ENCODE results near the gene CACNG6. TPM values are rescaled to one million over a fixed set of nuclear protein-coding genes. Genes with fewer than 3 reads are reported as not detected.
"Not testable (repeated sequence)": the region's sequence is repeated elsewhere in the genome, so short reads cannot be mapped to it uniquely, and the experiment has no call there.

CACNG6 gene
- total RNA-seq, 6 donors from 2014 or later: 1.5 to 11.5 (median 5.6) TPM; not detected in 2

DNA sequence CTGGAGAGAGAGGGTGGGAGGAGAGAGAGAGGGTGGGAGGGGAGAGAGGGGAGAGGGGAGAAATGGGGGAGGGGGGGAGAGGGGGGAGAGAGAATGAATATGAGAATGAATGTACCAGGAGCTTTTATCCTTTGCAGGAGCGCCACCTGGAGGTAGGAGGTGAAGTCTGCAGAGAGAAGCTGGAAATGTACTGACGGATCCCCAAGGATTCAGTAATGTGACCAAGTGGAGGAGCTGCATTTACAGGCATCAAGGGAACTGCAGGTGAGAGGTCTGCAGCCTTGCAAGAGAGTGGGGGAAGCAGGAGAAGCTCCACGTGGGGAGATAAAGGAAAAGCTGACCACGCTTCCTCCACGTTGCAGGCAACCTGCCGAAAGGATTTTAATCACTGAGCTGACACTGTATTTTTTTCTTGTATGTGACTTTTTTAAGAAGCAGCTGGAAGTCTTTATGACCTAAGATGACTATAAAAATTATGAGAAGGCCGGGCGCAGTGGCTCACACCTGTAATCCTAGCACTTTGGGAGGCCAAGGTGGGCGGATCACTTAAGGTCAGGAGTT is 38.6 kb downstream of the CACNG6 start:
- no peak for TF ChIP-seq POLR2AphosphoS5 (IDR thresholded peaks at IDR 0.05)
- TF ChIP-seq, protein P1, sequence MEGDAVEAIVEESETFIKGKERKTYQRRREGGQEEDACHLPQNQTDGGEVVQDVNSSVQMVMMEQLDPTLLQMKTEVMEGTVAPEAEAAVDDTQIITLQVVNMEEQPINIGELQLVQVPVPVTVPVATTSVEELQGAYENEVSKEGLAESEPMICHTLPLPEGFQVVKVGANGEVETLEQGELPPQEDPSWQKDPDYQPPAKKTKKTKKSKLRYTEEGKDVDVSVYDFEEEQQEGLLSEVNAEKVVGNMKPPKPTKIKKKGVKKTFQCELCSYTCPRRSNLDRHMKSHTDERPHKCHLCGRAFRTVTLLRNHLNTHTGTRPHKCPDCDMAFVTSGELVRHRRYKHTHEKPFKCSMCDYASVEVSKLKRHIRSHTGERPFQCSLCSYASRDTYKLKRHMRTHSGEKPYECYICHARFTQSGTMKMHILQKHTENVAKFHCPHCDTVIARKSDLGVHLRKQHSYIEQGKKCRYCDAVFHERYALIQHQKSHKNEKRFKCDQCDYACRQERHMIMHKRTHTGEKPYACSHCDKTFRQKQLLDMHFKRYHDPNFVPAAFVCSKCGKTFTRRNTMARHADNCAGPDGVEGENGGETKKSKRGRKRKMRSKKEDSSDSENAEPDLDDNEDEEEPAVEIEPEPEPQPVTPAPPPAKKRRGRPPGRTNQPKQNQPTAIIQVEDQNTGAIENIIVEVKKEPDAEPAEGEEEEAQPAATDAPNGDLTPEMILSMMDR (IDR thresholded peaks at IDR 0.05): peak; percentile 31 to 70 (median 42)
- ATAC-seq (ENCODE audit: low FRiP score in 2 of 2) (peak in 1 of 2 donors; percentile 77), DNase-seq (peak in 1 of 2 donors; percentile 58)
- no peaks in the 10 kb centered on the region for H3K4me1 ChIP-seq
- no peaks in the 10 kb centered on the region for H3K27me3 ChIP-seq
- H3K27ac ChIP-seq: no peak overlapping the region
- H3K36me3 ChIP-seq: no peaks in the 10 kb centered on the region
- 37 to 40% methylated on average over 9 of the region's 9 CpGs for WGBS, 2 donors
- no peaks in the 10 kb centered on the region for H3K9me3 ChIP-seq
- no peak overlapping the region for H3K4me3 ChIP-seq

DNA sequence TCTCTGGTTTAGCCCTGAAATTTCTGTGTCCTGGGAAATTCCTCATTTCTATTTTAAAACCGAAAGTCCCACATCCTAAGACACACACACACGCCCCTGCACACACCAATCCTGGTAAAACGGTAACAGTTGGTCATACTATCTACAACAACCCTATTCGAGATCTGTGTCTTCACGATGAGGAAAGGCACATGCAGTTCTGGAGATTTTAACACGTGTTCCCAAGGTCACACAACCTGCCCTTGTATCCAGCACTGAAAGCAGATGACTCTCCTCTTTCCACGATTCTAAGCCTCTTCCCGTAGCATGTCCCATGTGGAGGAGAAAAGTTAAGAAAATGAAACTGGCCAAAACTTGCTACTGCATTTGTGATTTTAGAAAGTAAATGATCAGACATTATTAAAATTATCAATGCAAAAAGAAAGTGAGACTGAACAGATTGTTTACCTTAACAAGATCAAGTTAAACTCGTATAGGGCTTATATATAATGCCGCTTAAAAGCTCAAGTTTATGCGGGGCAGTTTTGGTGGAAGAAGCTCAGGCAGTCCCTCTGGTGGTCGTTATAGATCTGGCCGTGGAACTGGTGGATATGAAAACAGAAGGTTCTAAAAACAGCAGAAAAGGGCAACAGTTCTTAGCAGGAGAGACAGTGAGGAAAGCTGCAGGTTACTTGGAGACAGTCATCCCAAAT is 39.6 kb downstream of the CACNG6 start:
- ATAC-seq (ENCODE audit: low FRiP score in 2 of 2): no peak
- Histone ChIP-seq H3K27me3 (no peaks in the 10 kb centered on the region), H3K27ac (no peak overlapping the region), H3K36me3 (no peaks in the 10 kb centered on the region), H3K9me3 (no peaks in the 10 kb centered on the region), H3K4me3 (no peak overlapping the region), H3K4me1 (no peaks in the 10 kb centered on the region)
- WGBS, 2 donors: 42 to 45% methylated on average over 13 of the region's 13 CpGs
- no peak for TF ChIP-seq EP300 (IDR thresholded peaks at IDR 0.05)
- TF ChIP-seq POLR2A (IDR thresholded peaks at IDR 0.05): no peak
- TF ChIP-seq, protein P1 (IDR thresholded peaks at IDR 0.05): no peak
- no peak for TF ChIP-seq POLR2AphosphoS5 (IDR thresholded peaks at IDR 0.05)
- no peak for DNase-seq

DNA sequence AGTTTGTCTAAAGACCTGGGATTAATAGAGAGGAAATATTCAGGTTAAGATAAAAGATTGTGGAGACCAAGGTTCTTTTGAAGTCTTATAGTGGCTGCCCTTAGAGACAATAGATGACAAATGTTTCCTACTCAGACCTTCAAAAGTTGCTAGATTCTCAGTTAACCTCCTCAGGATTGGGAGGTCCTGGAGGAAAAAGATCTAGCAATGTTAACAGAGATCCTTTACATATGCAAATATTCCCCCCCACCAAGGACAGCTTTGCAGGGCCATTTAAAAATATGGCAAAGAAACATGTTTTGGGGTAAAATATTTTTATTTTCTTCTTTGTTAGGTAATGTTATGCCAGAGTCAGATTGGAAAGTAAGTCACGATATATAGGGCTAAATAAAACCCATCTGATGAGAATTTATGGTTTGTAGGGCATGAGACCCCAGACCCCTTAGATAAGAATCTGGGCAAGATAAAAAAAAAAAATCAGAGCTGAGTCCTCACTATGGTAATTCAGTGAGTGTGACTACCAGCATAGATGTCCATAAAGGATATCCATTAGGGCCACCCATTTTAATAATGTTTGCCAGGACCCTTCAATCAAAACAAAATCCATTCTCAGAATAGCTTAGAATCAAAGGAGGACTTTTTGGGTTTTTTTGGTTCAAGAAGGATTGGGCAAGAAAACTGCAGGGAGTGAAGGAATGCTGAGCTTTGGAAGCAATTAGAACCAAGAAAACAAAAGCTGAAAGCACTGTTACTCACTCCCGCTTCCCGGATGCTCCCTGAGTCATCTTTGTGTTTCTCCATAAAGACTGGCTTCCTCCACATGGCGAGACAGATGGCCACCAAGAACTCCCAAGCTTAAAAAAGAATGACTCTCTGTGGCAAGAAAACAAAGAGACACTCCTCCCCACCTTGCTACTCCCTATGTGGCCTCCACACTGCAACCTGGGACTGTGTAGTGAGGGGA is 44.1 kb downstream of the CACNG6 start:
- DNase-seq (no peak), ATAC-seq (ENCODE audit: low FRiP score in 2 of 2) (peak in 1 of 2 donors; percentile 65)
- Histone ChIP-seq H3K4me1 (no peaks in the 10 kb centered on the region), H3K27ac (no peak overlapping the region), H3K9me3 (no peaks in the 10 kb centered on the region), H3K27me3 (no peaks in the 10 kb centered on the region), H3K4me3 (no peak overlapping the region), H3K36me3 (no peaks in the 10 kb centered on the region)
- 49 to 70% methylated on average over 4 of the region's 4 CpGs for WGBS, 2 donors
- TF ChIP-seq, protein P1 (IDR thresholded peaks at IDR 0.05): no peak
- TF ChIP-seq EP300 (IDR thresholded peaks at IDR 0.05): no peak
- no peak for TF ChIP-seq POLR2AphosphoS5 (IDR thresholded peaks at IDR 0.05)
- TF ChIP-seq POLR2A (IDR thresholded peaks at IDR 0.05): no peak

DNA sequence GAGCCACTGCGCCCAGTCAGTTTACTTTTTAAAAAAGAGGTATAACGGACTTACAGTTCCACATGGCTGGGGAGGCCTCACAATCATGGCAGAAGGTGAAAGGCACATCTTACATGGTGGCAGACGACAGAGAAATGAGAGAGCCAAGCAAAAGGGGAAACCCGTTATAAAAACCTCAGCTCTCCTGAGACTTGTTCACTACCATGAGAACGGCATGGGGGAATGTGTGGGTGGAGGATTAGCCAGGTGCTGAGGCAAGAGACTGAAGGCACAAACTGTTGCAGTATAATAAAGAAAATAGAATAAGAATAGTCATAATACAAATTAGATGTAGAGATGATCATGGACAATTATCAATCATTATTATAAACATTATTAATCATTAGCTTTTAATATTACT is 45.1 kb downstream of the CACNG6 start:
- 80 to 82% methylated on average over 5 of the region's 5 CpGs for WGBS, 2 donors
- not testable (repeated sequence) for ATAC-seq (ENCODE audit: low FRiP score in 2 of 2); H3K4me3 ChIP-seq; H3K27ac ChIP-seq; H3K9me3 ChIP-seq; H3K4me1 ChIP-seq; H3K36me3 ChIP-seq; H3K27me3 ChIP-seq; DNase-seq

DNA sequence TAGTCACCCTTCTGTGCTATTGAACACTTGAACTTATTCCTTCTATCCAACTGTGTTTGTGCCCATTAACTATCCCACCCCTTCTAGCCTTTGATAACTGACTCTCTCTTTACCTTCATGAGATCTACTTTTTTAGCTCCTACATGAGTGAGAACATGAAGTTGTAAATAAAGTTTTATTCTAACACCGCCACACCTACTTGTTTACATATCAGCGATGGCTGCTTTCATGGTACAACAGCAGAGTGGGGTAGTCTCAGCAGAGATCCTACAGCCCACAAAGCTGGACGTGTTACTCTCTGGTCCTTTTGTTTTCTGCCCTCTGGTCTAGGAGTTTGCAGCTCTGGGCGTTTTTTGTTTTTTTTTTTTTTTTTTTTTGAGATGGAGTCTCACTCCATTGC is 48.6 kb downstream of the CACNG6 start:
- WGBS, 2 donors: 83% methylated on average over 4 of the region's 4 CpGs
- Histone ChIP-seq H3K4me1 (no peaks in the 10 kb centered on the region), H3K27me3 (no peaks in the 10 kb centered on the region), H3K4me3 (no peak overlapping the region), H3K27ac (no peak overlapping the region), H3K9me3 (no peaks in the 10 kb centered on the region), H3K36me3 (no peaks in the 10 kb centered on the region)
- ATAC-seq (ENCODE audit: low FRiP score in 2 of 2) (no peak), DNase-seq (no peak)
- TF ChIP-seq POLR2AphosphoS5 (IDR thresholded peaks at IDR 0.05): no peak
- TF ChIP-seq, protein P1 (IDR thresholded peaks at IDR 0.05): no peak
- no peak for TF ChIP-seq EP300 (IDR thresholded peaks at IDR 0.05)
- TF ChIP-seq POLR2A (IDR thresholded peaks at IDR 0.05): no peak

Measured in upper lobe of left lung (tissue), 6 donors.